HG02623 (cell line): ENCODE measurements around the gene DNAAF1.
"Not testable (repeated sequence)": the region's sequence is repeated elsewhere in the genome, so short reads cannot be mapped to it uniquely, and the experiment has no call there.

Experiments
- ATAC-seq: cut with Tn5 transposase; IDR thresholded peaks from one replicate; pipeline ENCODE4 v1.9.1; 2021; ENCODE audit warnings: moderate library complexity; ENCODE audit not compliant: unreplicated experiment

DNAAF1 gene

GRCh38 chr16:84182680-84183571, 37.8 kb downstream of the DNAAF1 start:
- no peak for ATAC-seq

- no peak for ATAC-seq
These were observed 38.4 kb downstream of the DNAAF1 start for GRCh38 chr16:84183572-84183875.

GRCh38 chr16:84183911-84184591, 38.9 kb downstream of the DNAAF1 start:
- no peak for ATAC-seq

GRCh38 chr16:84184775-84185174, 39.7 kb downstream of the DNAAF1 start:
- ATAC-seq: no peak

GRCh38 chr16:84186685-84187437, 41.8 kb downstream of the DNAAF1 start, which contains the start of gene TAF1C:
TAF1C (minus strand) TSS chr16:84187057; CDS start chr16:84184988, 2,069 bp downstream.
- peak; percentile 98 for ATAC-seq

- no peak for ATAC-seq
These were observed 45.8 kb downstream of the DNAAF1 start, which contains the start of gene ADAD2 for GRCh38 chr16:84190731-84191388. ADAD2 (plus strand) TSS chr16:84191157; CDS start chr16:84191231, 74 bp downstream.

- no peak for ATAC-seq
These were observed 46.4 kb downstream of the DNAAF1 start for GRCh38 chr16:84191466-84191865.

GRCh38 chr16:84193480-84193879, 48.4 kb downstream of the DNAAF1 start:
- no peak for ATAC-seq

- ATAC-seq: no peak
These were observed 48.9 kb downstream of the DNAAF1 start for GRCh38 chr16:84194018-84194417.

- ATAC-seq: no peak
These were observed 49.5 kb downstream of the DNAAF1 start for GRCh38 chr16:84194470-84195200.

- no peak for ATAC-seq
These were observed 50.3 kb downstream of the DNAAF1 start for GRCh38 chr16:84195201-84196093.

- no peak for ATAC-seq
These were observed 51.0 kb downstream of the DNAAF1 start for GRCh38 chr16:84196101-84196500.

- ATAC-seq: no peak
These were observed 51.8 kb downstream of the DNAAF1 start for GRCh38 chr16:84196727-84197394.

GRCh38 chr16:84197466-84198128, 52.5 kb downstream of the DNAAF1 start:
- no peak for ATAC-seq

- ATAC-seq: no peak
These were observed 53.3 kb downstream of the DNAAF1 start for GRCh38 chr16:84198401-84198800.

GRCh38 chr16:84199097-84199496, 54.0 kb downstream of the DNAAF1 start:
- ATAC-seq: no peak

GRCh38 chr16:84199861-84200260, 54.8 kb downstream of the DNAAF1 start:
- no peak for ATAC-seq

GRCh38 chr16:84204551-84204950, 59.4 kb downstream of the DNAAF1 start:
- not testable (repeated sequence) for ATAC-seq
